NT2/D1 (cell line): ENCODE measurements around the gene RDH13.

ENCODE experiments used
- SUZ12 ChIP-seq: IDR thresholded peaks from 2 replicates; pipeline ENCODE4 v1.6.1; 2011; ENCODE audit not compliant: insufficient read length, insufficient read depth; ENCODE audit errors: extremely low read depth
- ZNF274 ChIP-seq: IDR thresholded peaks from 2 replicates; pipeline ENCODE4 v1.6.1; 2011; ENCODE audit warnings: mild to moderate bottlenecking, low read depth, low read length

DNA sequence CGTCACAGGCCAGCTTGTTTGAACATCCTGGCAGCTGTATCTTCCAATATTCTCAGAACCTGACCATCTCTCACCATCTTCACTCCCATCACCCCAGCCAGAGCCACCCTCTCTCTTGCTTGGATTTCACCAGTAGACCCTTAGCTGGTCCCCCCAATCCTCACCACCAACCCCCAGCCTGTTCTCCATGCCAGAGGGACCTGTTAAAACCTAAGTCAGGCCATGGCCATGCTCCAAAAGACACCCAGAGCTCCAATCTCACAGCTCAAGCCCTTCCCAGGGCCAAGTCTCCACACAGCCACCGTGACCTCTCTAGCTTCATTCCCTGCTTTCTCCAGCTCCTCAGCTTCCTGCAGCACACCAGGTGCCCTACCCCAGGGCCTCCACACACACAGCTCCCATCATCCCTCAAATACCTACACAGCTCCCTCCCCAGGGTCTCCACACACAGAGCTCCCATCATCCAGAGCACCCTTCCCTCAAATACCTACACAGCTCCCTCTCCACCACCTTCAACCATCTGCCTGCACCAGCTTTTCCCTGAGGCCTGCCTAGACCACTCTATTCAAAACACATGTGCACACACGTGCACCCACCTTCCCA lies 26.5 kb upstream of the RDH13 start:
- TF ChIP-seq SUZ12 = no peak
- TF ChIP-seq ZNF274 = no peak
